ENCODE results near the gene MLEC. TPM values are rescaled to one million over a fixed set of nuclear protein-coding genes. Genes with fewer than 3 reads are reported as not detected.
"Not testable (repeated sequence)": the region's sequence is repeated elsewhere in the genome, so short reads cannot be mapped to it uniquely, and the experiment has no call there.

The MLEC gene
- polyA plus RNA-seq, 2 of the 4 experiments (the other 2 are of a cell fraction), result 89.1 to 117 TPM

DNA sequence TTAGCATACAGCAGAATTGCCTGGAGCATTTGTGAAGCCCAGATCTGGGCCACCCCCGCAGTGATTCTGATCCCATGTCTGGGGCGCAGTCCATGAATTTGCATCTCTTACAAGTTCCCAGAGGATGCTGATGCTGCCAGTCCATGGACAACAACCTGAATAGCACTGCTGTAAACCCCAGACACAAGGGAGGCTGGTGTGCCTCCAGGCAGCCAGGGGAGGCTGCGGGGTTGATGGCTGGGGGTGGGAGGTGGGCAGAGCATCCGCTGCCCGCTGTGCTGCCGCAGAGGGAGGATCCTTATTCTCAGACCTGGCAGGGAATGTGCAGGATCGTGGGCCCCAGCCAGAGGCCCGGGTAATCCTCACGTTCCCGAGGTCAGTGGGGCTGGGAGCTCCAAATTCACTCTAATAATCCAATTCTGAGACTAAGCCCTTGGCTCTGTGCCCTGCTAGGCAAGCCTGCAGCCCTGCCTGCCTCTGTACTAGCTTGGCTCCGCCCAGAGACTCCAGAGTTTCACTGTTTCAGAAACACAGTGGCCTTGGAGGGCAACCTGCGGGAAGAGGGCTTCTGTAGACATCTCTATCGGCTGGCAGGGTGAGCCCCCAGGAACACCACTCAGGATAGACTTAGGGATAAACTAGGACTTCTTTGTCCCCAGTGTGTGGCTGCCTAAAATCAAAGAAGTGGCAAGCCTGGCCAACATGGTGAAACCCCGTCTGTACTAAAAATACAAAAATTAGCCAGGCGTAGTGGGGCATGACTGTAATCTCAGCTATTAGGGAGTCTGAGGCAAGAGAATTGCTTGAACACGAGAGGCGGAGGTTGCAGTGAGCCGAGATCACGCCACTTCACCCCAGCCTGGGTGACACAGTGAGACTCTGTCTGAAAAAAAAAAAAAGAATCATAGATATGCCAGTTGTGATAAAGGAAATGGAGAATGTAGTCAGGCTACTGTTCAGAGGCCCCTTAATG lies 17.8 kb upstream of the MLEC start:
- no peak overlapping the region for H3K27ac ChIP-seq
- ChIA-PET POLR2A (no interaction called here), CTCF (interaction anchor here (0.6 to 3.0 kb wide), 11 partner anchors 10 to 391 kb away, joined by 3 to 29 read pairs (median 4); no protein-coding TSS in a partner anchor)
- FAIRE-seq (no peak), ATAC-seq (peak; percentile 51 to 68; a peak in 4 of 6 replicates), DNase-seq (ENCODE audit: low read depth in 1 of 2, low spot score in 1 of 2) (no peak)
- H3K4me3 ChIP-seq, result no peak overlapping the region
- WGBS (ENCODE audit: missing lambda C conversion rate), result 72% methylated on average over 18 of the region's 19 CpGs
- H3K4me1 ChIP-seq, result 0 out of 3 replicates have a peak, but pooled peaks cover 4% of the 10 kb centered on the region
- no peaks in the 10 kb centered on the region for H3K9me3 ChIP-seq
- TF ChIP-seq EP300 (IDR thresholded peaks at IDR 0.05) (no peak), ZSCAN20 (CRISPR knock-in tag; IDR thresholded peaks at IDR 0.05) (no peak), BHLHE40 (IDR thresholded peaks at IDR 0.05; ENCODE audit: low read depth, low read length) (no peak), GATA3 (IDR thresholded peaks at IDR 0.05; ENCODE audit: borderline replicate concordance) (no peak), KDM1A (IDR thresholded peaks at IDR 0.05; ENCODE audit: low read depth) (no peak), TFCP2L1 (CRISPR knock-in tag; IDR thresholded peaks at IDR 0.05) (no peak), RARB (CRISPR knock-in tag; IDR thresholded peaks at IDR 0.05) (no peak), ZC3H11A (IDR thresholded peaks at IDR 0.05) (no peak), FOSL2 (IDR thresholded peaks at IDR 0.05) (no peak), FOSL2 (CRISPR knock-in tag; IDR thresholded peaks at IDR 0.05) (no peak), HOXB5 (CRISPR knock-in tag; IDR thresholded peaks at IDR 0.05) (no peak), JUNB (IDR thresholded peaks at IDR 0.05) (no peak), HOXB13 (CRISPR knock-in tag; IDR thresholded peaks at IDR 0.05; ENCODE audit: low read depth) (no peak), FOXS1 (CRISPR knock-in tag; IDR thresholded peaks at IDR 0.05) (no peak)
- TF ChIP-seq, protein P1, sequence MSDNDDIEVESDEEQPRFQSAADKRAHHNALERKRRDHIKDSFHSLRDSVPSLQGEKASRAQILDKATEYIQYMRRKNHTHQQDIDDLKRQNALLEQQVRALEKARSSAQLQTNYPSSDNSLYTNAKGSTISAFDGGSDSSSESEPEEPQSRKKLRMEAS (IDR thresholded peaks at IDR 0.05), result no peak
- TF ChIP-seq, protein P2, sequence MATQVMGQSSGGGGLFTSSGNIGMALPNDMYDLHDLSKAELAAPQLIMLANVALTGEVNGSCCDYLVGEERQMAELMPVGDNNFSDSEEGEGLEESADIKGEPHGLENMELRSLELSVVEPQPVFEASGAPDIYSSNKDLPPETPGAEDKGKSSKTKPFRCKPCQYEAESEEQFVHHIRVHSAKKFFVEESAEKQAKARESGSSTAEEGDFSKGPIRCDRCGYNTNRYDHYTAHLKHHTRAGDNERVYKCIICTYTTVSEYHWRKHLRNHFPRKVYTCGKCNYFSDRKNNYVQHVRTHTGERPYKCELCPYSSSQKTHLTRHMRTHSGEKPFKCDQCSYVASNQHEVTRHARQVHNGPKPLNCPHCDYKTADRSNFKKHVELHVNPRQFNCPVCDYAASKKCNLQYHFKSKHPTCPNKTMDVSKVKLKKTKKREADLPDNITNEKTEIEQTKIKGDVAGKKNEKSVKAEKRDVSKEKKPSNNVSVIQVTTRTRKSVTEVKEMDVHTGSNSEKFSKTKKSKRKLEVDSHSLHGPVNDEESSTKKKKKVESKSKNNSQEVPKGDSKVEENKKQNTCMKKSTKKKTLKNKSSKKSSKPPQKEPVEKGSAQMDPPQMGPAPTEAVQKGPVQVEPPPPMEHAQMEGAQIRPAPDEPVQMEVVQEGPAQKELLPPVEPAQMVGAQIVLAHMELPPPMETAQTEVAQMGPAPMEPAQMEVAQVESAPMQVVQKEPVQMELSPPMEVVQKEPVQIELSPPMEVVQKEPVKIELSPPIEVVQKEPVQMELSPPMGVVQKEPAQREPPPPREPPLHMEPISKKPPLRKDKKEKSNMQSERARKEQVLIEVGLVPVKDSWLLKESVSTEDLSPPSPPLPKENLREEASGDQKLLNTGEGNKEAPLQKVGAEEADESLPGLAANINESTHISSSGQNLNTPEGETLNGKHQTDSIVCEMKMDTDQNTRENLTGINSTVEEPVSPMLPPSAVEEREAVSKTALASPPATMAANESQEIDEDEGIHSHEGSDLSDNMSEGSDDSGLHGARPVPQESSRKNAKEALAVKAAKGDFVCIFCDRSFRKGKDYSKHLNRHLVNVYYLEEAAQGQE (IDR thresholded peaks at IDR 0.05), result no peak
- H3K4me2 ChIP-seq, result no peak overlapping the region

- ATAC-seq; H3K4me3 ChIP-seq; H3K4me2 ChIP-seq; FAIRE-seq; H3K4me1 ChIP-seq; H3K27ac ChIP-seq; H3K9me3 ChIP-seq; POLR2A ChIA-PET; DNase-seq (ENCODE audit: low read depth in 1 of 2, low spot score in 1 of 2): not testable (repeated sequence)
- CTCF ChIA-PET, result interaction anchor here (0.8 to 3.0 kb wide), 5 partner anchors 14 to 88 kb away, joined by 3 to 29 read pairs (median 3); no protein-coding TSS in a partner anchor
- 88% methylated on average over 6 of the region's 6 CpGs for WGBS (ENCODE audit: missing lambda C conversion rate)
These were observed 16.7 kb upstream of the MLEC start for GRCh38 chr12:120670237-120670636.

GRCh38 chr12:120670667-120671066 lies 16.3 kb upstream of the MLEC start:
- CTCF ChIA-PET, result interaction anchor here (0.8 to 3.0 kb wide), 4 partner anchors 16 to 88 kb away, joined by 3 to 29 read pairs (median 4); no protein-coding TSS in a partner anchor
- FAIRE-seq (no peak), DNase-seq (ENCODE audit: low read depth in 1 of 2, low spot score in 1 of 2) (no peak), ATAC-seq (no peak)
- Histone ChIP-seq H3K4me1 (0 out of 3 replicates have a peak, but pooled peaks cover 4% of the 10 kb centered on the region), H3K9me3 (no peaks in the 10 kb centered on the region), H3K27ac (no peak overlapping the region), H3K4me3 (no peak overlapping the region), H3K4me2 (no peak overlapping the region)
- WGBS (ENCODE audit: missing lambda C conversion rate), result 88% methylated on average over 5 of the region's 5 CpGs
- TF ChIP-seq CTCF (IDR thresholded peaks at IDR 0.05), result no peak
- TF ChIP-seq ZFP36 (IDR thresholded peaks at IDR 0.05; ENCODE audit: borderline replicate concordance, partially characterized antibody), result no peak
- no peak for TF ChIP-seq FOXS1 (CRISPR knock-in tag; IDR thresholded peaks at IDR 0.05)
- TF ChIP-seq, protein P3, sequence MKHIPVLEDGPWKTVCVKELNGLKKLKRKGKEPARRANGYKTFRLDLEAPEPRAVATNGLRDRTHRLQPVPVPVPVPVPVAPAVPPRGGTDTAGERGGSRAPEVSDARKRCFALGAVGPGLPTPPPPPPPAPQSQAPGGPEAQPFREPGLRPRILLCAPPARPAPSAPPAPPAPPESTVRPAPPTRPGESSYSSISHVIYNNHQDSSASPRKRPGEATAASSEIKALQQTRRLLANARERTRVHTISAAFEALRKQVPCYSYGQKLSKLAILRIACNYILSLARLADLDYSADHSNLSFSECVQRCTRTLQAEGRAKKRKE (CRISPR knock-in tag; IDR thresholded peaks at IDR 0.05; ENCODE audit: low read depth), result no peak
- no peak for TF ChIP-seq ESRRA (IDR thresholded peaks at IDR 0.05; ENCODE audit: borderline replicate concordance, low read length)
- no peak for TF ChIP-seq TP53 (CRISPR knock-in tag; IDR thresholded peaks at IDR 0.05)
- TF ChIP-seq KDM1A (IDR thresholded peaks at IDR 0.05; ENCODE audit: low read depth), result no peak
- TF ChIP-seq FOSL2 (IDR thresholded peaks at IDR 0.05), result no peak
- TF ChIP-seq FOSL2 (CRISPR knock-in tag; IDR thresholded peaks at IDR 0.05), result no peak
- no peak for TF ChIP-seq HOXB13 (CRISPR knock-in tag; IDR thresholded peaks at IDR 0.05; ENCODE audit: low read depth)
- no peak for TF ChIP-seq NR3C1 (IDR thresholded peaks at IDR 0.05)
- no peak for TF ChIP-seq FOSB (CRISPR knock-in tag; IDR thresholded peaks at IDR 0.05)
- TF ChIP-seq MAZ (IDR thresholded peaks at IDR 0.05; ENCODE audit: borderline replicate concordance, low read depth, low read length), result no peak
- no peak for TF ChIP-seq MAFK (IDR thresholded peaks at IDR 0.05; ENCODE audit: partially characterized antibody)
- POLR2A ChIA-PET, result no interaction called here
